IPS DF 4.7 (cell line): Measurements from ENCODE around the gene ABCC9.
"Not testable (repeated sequence)": the region's sequence is repeated elsewhere in the genome, so short reads cannot be mapped to it uniquely, and the experiment has no call there.

Experiments
- DNase-seq: peaks from one replicate; pipeline ENCODE4 v3.0.0-alpha.2; 2013; ENCODE audit warnings: low spot score; ENCODE audit errors: extremely low read depth

Gene ABCC9

DNA sequence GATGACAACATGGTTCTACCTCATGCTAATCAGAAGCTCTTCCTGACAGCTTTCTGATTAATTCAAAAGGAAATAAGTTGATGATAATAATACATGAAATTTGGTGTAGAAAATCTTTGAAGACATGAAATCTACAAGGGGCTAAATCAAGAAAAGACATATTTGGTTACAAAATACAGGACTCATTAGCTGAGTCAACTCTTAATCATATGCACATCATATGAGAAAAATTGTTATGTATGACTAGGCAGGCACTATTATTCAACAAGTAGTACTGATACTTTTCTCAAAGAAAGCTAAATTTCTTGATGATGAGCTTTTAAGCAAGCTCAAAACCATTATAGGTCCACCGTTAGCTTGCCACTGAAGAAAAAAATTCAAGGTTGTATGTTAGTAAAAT, 7.1 kb downstream of the ABCC9 start:
- DNase-seq: no peak

DNA sequence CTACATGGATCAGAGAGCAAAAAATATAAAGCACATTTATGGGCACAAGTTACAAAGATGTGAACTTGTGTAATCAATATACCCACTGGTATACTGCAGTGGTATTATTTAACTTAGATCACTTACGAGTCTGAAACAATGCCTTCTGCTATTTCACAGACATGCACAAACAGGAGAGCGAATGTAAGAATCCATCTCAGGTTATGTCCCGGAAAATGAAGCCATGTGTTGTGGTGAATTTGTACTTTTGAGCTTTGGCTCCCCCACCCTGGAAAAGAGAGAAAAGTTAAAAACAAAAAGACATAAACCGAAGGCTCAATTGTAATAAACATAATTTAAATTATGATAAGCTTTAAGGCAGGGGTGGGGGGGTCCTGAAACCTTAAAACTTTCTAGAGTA, 7.6 kb downstream of the ABCC9 start:
- no peak for DNase-seq

GRCh38 chr12:21929972-21930371, 11.3 kb downstream of the ABCC9 start:
- not testable (repeated sequence) for DNase-seq

- DNase-seq: no peak
Measured at GRCh38 chr12:21925296-21925913, 15.8 kb downstream of the ABCC9 start.

DNA sequence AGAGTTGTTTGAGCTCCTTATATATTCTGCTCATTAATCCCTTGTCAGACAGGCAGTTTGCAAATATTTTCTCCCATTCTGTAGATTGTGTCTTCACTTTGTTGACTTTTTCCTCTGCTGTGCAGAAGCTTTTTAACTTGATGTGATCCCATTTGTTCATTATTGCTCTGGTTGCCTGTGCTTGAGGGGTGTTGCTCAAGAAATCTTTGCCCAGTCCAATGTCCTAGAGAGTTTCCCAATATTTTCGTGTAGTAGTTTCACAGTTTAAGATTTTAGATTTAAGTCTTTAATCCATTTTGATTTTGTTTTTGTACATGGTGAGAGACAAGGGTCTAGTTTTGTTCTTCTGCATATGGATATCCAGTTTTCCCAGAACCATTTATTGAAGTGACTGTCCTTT, 19.8 kb downstream of the ABCC9 start:
- no peak for DNase-seq

GRCh38 chr12:21918456-21918855, 22.8 kb downstream of the ABCC9 start:
- no peak for DNase-seq

GRCh38 chr12:21913823-21914222, 27.4 kb downstream of the ABCC9 start:
- no peak for DNase-seq

DNA sequence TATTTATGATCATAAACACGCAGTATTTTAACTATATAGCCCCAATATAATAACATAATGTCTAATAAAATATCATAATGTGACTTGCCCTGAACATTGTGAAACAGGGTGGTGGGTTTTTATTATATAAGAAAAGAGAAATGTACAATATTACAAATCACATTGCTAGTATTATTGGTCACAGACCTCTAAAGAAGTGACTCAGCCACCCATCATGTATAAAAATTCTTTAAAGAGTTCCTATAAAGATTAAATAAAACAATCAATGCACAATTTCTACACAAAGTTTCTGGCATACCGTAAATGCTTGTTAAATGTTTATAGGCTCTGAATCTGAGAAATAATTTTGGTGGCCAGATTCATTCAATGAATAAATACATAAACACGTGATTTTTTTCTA, 28.9 kb downstream of the ABCC9 start:
- DNase-seq: no peak

- DNase-seq: no peak
Measured at GRCh38 chr12:21911832-21912231, 29.4 kb downstream of the ABCC9 start.

DNA sequence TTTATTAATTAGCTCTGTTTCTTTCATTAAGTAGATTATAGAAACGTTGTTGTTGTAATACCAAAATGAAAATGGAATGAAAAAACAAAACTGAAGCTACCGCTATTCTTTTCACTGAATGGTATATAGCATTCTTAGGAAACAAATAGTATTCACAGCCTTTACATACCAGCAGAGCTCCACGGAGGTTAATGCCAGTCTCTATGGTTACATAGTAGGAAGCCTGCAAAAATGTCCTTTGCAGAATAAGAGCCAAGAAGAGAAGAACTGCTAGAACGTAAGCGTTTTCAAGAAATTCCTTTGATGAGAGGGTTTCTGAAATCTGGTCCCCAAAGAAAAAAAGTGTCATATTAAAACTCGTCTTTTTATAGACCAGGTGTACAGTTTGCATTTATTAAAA, 30.6 kb downstream of the ABCC9 start:
- no peak for DNase-seq

GRCh38 chr12:21907948-21908837, 33.0 kb downstream of the ABCC9 start:
- DNase-seq: no peak

GRCh38 chr12:21906919-21907493, 34.2 kb downstream of the ABCC9 start:
- no peak for DNase-seq

GRCh38 chr12:21899532-21899931, 41.7 kb downstream of the ABCC9 start:
- DNase-seq: not testable (repeated sequence)

DNA sequence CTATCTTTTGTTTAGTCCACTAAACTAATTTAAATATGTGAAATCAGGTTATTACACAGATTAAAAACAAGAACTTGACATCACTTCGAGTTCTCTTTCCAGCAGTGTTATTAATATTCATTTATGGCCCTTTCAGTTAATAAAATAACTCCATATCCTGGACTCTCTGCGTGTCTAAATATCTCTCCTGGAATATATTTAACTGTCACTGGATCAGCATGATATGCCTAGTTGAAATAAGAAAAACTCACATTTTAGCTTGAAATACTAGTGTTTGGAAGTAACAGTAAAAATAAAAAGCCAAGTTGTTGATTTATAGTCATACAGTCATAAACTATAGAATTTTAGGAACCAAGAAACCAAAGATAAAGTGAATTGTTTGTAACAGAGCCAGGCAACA, 45.6 kb downstream of the ABCC9 start:
- no peak for DNase-seq

DNA sequence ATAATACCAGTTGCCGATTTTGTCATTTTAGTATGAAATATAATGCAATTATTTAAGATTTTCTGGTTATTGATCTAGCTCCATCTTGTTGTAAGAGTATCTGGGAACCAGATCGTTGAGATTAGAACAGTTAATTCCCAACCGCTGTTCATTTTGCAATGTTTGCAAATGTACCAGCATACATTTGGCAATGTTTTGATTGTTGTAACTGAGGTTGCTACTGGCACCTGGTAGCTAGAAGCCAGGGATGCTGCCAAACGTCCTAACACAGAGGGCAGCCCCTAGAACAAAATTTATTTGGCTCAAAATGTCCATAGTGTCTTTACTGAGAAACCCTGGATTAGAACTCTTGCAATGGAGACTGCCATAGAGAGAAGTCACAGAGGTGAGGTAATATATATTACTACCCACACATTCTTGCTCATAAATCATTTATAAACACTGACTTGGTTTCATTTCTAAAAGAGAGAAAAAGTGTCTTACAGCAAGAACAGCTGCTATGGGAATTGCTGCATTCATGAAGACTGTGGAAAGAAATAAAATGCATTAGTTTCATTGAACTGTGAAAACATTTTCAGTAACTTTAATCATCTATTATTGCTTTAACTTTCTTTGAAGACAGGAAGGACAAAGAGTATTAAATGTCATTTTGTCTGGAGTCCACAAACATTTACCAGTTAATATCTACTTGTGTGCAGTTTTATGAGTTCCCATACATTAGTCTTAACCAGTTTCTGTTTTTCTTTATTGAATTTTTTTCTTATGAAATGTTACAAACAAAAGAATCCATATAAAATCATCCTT, 46.2 kb downstream of the ABCC9 start:
- DNase-seq: no peak

DNA sequence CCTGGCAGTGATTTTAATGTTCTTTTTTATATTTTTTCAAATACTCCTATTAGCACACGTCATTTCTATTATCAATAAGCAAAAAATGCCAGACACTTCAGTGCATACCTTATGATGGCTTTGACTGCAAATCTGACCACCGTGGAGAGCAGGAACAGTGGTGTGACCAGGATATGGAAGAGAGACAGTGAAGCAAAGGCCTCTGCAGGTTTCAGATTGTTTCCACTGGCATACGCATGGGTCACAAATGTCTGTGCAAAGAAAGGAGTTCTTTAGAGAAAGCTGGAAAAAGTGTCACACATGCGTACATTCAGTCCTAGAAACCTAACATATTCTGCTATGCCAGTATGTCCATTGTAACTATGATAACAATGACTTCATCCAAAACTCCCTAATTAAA, 47.3 kb downstream of the ABCC9 start:
- no peak for DNase-seq

GRCh38 chr12:21892341-21892740, 48.9 kb downstream of the ABCC9 start:
- DNase-seq: no peak

DNA sequence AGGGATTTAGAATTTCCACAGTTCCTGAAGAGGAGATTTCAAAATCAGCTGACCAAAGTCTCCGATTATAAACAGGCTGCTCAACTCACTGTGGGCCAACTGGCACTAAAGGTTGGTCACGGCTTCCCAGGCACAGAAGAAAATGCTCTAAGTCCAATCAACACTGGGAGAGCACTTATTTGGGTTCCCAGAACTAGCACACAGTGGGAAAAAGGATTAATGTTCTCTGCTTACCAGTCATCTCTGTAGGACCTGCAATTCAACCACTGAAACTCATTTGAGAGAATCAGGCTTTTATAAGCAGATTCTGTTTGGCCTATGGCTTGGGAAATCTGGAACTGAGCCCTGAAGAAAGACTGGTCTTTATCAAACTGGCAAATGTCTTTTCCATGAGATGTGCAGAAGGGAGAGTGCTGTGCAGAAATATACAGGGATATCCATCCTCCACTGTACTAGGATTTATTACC, 49.4 kb downstream of the ABCC9 start:
- DNase-seq: no peak

GRCh38 chr12:21888276-21888863, 52.9 kb downstream of the ABCC9 start:
- DNase-seq: no peak

DNA sequence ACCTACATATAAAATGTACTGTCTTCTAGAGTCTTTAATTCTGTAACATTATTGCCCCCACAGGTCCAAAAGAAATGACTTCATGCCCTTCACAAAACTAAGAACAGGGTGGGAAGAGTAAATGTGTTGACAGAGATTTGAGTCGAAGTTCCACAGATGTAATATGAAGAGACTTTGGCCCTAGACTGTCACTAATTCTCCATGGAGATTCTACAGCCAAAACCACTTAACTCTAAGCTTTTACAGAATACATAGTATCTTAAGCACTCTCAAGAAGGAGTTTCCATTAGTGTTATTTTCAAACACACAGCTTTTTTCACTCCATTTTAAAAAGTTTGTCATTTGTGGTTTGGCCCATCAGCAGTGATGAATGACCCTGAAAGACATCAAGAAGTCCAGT, 56.3 kb downstream of the ABCC9 start:
- no peak for DNase-seq

GRCh38 chr12:21882635-21883034, 58.6 kb downstream of the ABCC9 start:
- no peak for DNase-seq
